Body of pancreas (tissue), 4 donors: ENCODE results near the gene CXorf66.

ENCODE experiments used
- CTCF ChIP-seq, 7 experiments: fragments of 450-650 bp in 4 of 7; fragments of 200-600 bp in 3 of 7; sonication (generic) in 3 of 7; IDR thresholded peaks; one replicate each; pipeline ENCODE4 v1.5.1; 2016 to 2019; ENCODE audit warnings: antibody characterized with exemption in 7 of 7
- POLR2A ChIP-seq, 3 donors: fragments of 450-650 bp; IDR thresholded peaks; one replicate each; pipeline ENCODE4 v1.6.1; 2016; ENCODE audit warnings: antibody characterized with exemption in 3 of 3, mild to moderate bottlenecking in 2 of 3

GRCh38 chrX:139932073-139932900, 33.0 kb downstream of the CXorf66 start:
- no peak for TF ChIP-seq POLR2A (IDR thresholded peaks at IDR 0.05)
- TF ChIP-seq CTCF (IDR thresholded peaks at IDR 0.05), result no peak
